ENCODE measurements around the gene WASHC4. TPM values are rescaled to one million over a fixed set of nuclear protein-coding genes. Genes with fewer than 3 reads are reported as not detected.

Gene WASHC4
- total RNA-seq, 1 experiment from 2014 or later, result 42.9 TPM

GRCh38 chr12:105084251-105085250, 23.0 kb upstream of the WASHC4 start, which contains the start of gene ALDH1L2 (continued):
- TF ChIP-seq ZNF232 (CRISPR knock-in tag; IDR thresholded peaks at IDR 0.05), result no peak

GRCh38 chr12:105085501-105085900, 22.0 kb upstream of the WASHC4 start:
- DNase-seq (ENCODE audit: low spot score), result no peak
- CTCF ChIA-PET, result interaction anchor here (0.6 to 1.9 kb wide), 5 partner anchors 15 to 244 kb away, joined by 3 to 6 read pairs (median 3); no protein-coding TSS in a partner anchor

GRCh38 chr12:105089817-105090216, 17.7 kb upstream of the WASHC4 start:
- Mint-ChIP-seq H3K4me1 (peaks cover 35% of the 10 kb centered on the region), H3K27me3 (ENCODE audit: low read depth) (no peaks in the 10 kb centered on the region; the same call in 1 of the 2 replicates), H3K9me3 (peaks cover 21% of the 10 kb centered on the region), H3K4me3 (no peak overlapping the region), H3K36me3 (peaks cover 15% of the 10 kb centered on the region), H3K27ac (peak overlapping the region; percentile 88)
- ATAC-seq, result no peak
- no peak for DNase-seq (ENCODE audit: low spot score)
- POLR2A ChIA-PET, result no interaction called here
- CTCF ChIA-PET, result no interaction called here
- TF ChIP-seq ZNF219 (CRISPR knock-in tag; IDR thresholded peaks at IDR 0.05; ENCODE audit: borderline replicate concordance) (no peak), RELA (CRISPR knock-in tag; IDR thresholded peaks at IDR 0.05; ENCODE audit: borderline replicate concordance) (no peak), ZNF671 (CRISPR knock-in tag; IDR thresholded peaks at IDR 0.05) (no peak), FOXK1 (CRISPR knock-in tag; IDR thresholded peaks at IDR 0.05) (no peak), ERG (CRISPR knock-in tag; IDR thresholded peaks at IDR 0.05) (no peak), OVOL2 (CRISPR knock-in tag; IDR thresholded peaks at IDR 0.05; ENCODE audit: borderline replicate concordance) (no peak), JUN (CRISPR knock-in tag; IDR thresholded peaks at IDR 0.05) (no peak), ZNF232 (CRISPR knock-in tag; IDR thresholded peaks at IDR 0.05) (no peak), USF1 (CRISPR knock-in tag; IDR thresholded peaks at IDR 0.05) (no peak), GABPB1 (CRISPR knock-in tag; IDR thresholded peaks at IDR 0.05) (no peak), ZNF423 (CRISPR knock-in tag; IDR thresholded peaks at IDR 0.05) (no peak)

More at GRCh38 chr12:105085501-105085900, 22.0 kb upstream of the WASHC4 start:
- H3K27me3 Mint-ChIP-seq (ENCODE audit: low read depth), result peaks cover 18% of the 10 kb centered on the region
- H3K27ac Mint-ChIP-seq, result no peak overlapping the region
- peaks cover 6% of the 10 kb centered on the region; the same call in 1 of the 2 replicates for H3K9me3 Mint-ChIP-seq
- peaks cover 25% of the 10 kb centered on the region for H3K4me1 Mint-ChIP-seq
- POLR2A ChIA-PET, result interaction anchor here (1.0 to 2.1 kb wide), 3 partner anchors 22 to 238 kb away, joined by 3 to 9 read pairs (median 4); partner anchors contain the start of gene WASHC4
- H3K36me3 Mint-ChIP-seq, result no peaks in the 10 kb centered on the region
- peak overlapping the region; percentile 9; the same call in 1 of the 2 replicates for H3K4me3 Mint-ChIP-seq
- no peak for TF ChIP-seq ZNF512 (CRISPR knock-in tag; IDR thresholded peaks at IDR 0.05; ENCODE audit: borderline replicate concordance)
- ATAC-seq, result no peak

- TF ChIP-seq E2F4 (CRISPR knock-in tag; IDR thresholded peaks at IDR 0.05; ENCODE audit: borderline replicate concordance, low read depth), result no peak
- TF ChIP-seq RELA (CRISPR knock-in tag; IDR thresholded peaks at IDR 0.05; ENCODE audit: borderline replicate concordance), result no peak
- TF ChIP-seq ZNF219 (CRISPR knock-in tag; IDR thresholded peaks at IDR 0.05; ENCODE audit: borderline replicate concordance), result no peak
- no peak for TF ChIP-seq ETV6 (CRISPR knock-in tag; IDR thresholded peaks at IDR 0.05)
- TF ChIP-seq MAX (CRISPR knock-in tag; IDR thresholded peaks at IDR 0.05), result peak; percentile 82
- Mint-ChIP-seq H3K27me3 (ENCODE audit: low read depth) (no peaks in the 10 kb centered on the region; the same call in 1 of the 2 replicates), H3K36me3 (peaks cover 20% of the 10 kb centered on the region), H3K9me3 (peaks cover 26% of the 10 kb centered on the region), H3K4me3 (no peak overlapping the region), H3K27ac (peak overlapping the region; percentile 52), H3K4me1 (peaks cover 35% of the 10 kb centered on the region)
- ATAC-seq (peak; percentile 29), DNase-seq (ENCODE audit: low spot score) (peak; percentile 24)
- ChIA-PET POLR2A (no interaction called here), CTCF (no interaction called here)
Observed at GRCh38 chr12:105090361-105090760, 17.2 kb upstream of the WASHC4 start.
